HL-60 (cell line): ENCODE data around the gene BIRC3.

ENCODE experiments used
- DNase-seq, 2 experiments: peaks; one replicate each; pipeline ENCODE4 v3.0.0-alpha.2; 2010 to 2020; ENCODE audit warnings: low read depth in 1 of 2, low spot score in 1 of 2
- H3K27ac ChIP-seq: fragments of 250-450 bp; sonication (Bioruptor Pico); replicated peaks from 2 replicates; pipeline ENCODE4 v1.5.1; 2020; ENCODE audit warnings: mild to moderate bottlenecking, moderate library complexity
- H3K27me3 ChIP-seq: fragments of 250-450 bp; sonication (Bioruptor Pico); 2 replicates; pipeline ENCODE4 v1.5.1; 2021; ENCODE audit warnings: mild to moderate bottlenecking, moderate library complexity; ENCODE audit not compliant: insufficient read depth, poor library complexity, severe bottlenecking
- H3K4me3 ChIP-seq: replicated peaks from 2 replicates; pipeline ENCODE4 v1.5.1; 2011; ENCODE audit warnings: mild to moderate bottlenecking, control low read depth, low read length; ENCODE audit not compliant: insufficient read depth
- CTCF ChIP-seq: IDR thresholded peaks from one replicate; pipeline ENCODE4 v1.5.1; 2011; ENCODE audit warnings: low read length, control low read depth, inconsistent platforms; ENCODE audit not compliant: insufficient read depth
- GABPA ChIP-seq: IDR thresholded peaks from 2 replicates; pipeline ENCODE4 v1.6.1; 2012; ENCODE audit warnings: low read depth
- POLR2AphosphoS5 ChIP-seq: IDR thresholded peaks from 2 replicates; pipeline ENCODE4 v1.6.1; 2012; ENCODE audit warnings: low read depth
- REST ChIP-seq: IDR thresholded peaks from 2 replicates; pipeline ENCODE4 v1.6.1; 2012; ENCODE audit warnings: low read depth; ENCODE audit not compliant: insufficient replicate concordance
- SPI1 ChIP-seq: IDR thresholded peaks from 2 replicates; pipeline ENCODE4 v1.6.1; 2012; ENCODE audit warnings: low read depth, mild to moderate bottlenecking, borderline replicate concordance

Gene BIRC3

GRCh38 chr11:102280245-102280833 is 36.9 kb upstream of the BIRC3 start:
- Histone ChIP-seq H3K4me3 (no peak overlapping the region), H3K27me3 (peaks cover 8% of the 10 kb centered on the region), H3K27ac (no peak overlapping the region)
- DNase-seq: no peak
- TF ChIP-seq SPI1 (no peak), POLR2AphosphoS5 (no peak), REST (no peak), GABPA (no peak), CTCF (no peak)

GRCh38 chr11:102283116-102283485 is 34.2 kb upstream of the BIRC3 start:
- TF ChIP-seq GABPA: no peak
- TF ChIP-seq POLR2AphosphoS5: no peak
- no peak for TF ChIP-seq REST
- no peak for TF ChIP-seq CTCF
- TF ChIP-seq SPI1: no peak; the same call in 1 of the 2 replicates
- H3K4me3 ChIP-seq: no peak overlapping the region
- peaks cover 8% of the 10 kb centered on the region for H3K27me3 ChIP-seq
- no peak for DNase-seq
- H3K27ac ChIP-seq: no peak overlapping the region

GRCh38 chr11:102284008-102284407 is 33.3 kb upstream of the BIRC3 start:
- H3K27ac ChIP-seq: no peak overlapping the region
- TF ChIP-seq POLR2AphosphoS5 (no peak), CTCF (no peak), REST (no peak), SPI1 (no peak)
- DNase-seq: no peak
- no peak overlapping the region for H3K4me3 ChIP-seq
- peaks cover 7% of the 10 kb centered on the region for H3K27me3 ChIP-seq
